Measurements from ENCODE around the gene NNAT.
"Not testable (repeated sequence)": the region's sequence is repeated elsewhere in the genome, so short reads cannot be mapped to it uniquely, and the experiment has no call there.

NNAT gene

DNA sequence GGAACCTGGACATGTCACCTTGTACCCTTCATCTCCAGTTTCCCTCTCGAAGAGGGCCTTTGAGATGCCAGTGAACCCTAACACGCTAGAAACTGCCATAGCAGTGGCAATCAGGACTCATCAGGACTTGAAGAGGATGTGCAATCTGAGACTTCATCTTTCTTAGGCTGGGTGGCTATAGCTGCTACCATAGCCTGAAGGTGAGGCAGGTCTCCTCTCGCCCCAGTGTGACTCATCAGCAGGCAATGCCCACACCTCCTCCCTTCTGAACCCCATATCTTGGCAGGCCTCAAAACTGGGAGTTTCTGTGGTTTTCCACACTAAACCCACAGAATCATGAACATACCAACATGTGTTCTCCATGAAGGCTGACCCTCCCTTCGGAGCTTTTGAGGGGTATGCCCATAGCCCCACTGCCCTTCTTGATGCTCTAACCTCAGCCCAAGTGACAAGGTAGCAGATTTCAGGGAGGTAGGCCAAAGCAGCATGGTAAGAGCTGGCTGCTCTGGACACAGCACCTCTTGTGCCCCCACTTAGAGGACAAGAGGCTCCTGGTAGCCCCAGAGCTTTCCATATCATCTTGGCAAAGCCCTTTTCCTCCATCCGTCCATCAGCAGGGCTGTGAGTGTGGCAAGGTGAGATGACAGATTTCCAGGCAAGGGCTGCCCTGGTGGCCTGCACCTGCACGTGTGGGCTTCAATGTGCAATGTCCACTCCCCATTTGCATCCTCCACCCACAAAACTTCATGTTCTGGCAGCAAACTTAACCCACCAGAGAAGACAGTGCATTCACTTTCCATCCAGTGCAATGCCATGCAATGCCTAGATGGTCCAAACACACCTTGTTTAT is 4.0 kb downstream of the NNAT start:
- no peak for DNase-seq

GRCh38 chr20:37525810-37526209 is 4.8 kb downstream of the NNAT start:
- DNase-seq = no peak

- no peak for DNase-seq
Measured at GRCh38 chr20:37526238-37526838, 5.3 kb downstream of the NNAT start.

DNA sequence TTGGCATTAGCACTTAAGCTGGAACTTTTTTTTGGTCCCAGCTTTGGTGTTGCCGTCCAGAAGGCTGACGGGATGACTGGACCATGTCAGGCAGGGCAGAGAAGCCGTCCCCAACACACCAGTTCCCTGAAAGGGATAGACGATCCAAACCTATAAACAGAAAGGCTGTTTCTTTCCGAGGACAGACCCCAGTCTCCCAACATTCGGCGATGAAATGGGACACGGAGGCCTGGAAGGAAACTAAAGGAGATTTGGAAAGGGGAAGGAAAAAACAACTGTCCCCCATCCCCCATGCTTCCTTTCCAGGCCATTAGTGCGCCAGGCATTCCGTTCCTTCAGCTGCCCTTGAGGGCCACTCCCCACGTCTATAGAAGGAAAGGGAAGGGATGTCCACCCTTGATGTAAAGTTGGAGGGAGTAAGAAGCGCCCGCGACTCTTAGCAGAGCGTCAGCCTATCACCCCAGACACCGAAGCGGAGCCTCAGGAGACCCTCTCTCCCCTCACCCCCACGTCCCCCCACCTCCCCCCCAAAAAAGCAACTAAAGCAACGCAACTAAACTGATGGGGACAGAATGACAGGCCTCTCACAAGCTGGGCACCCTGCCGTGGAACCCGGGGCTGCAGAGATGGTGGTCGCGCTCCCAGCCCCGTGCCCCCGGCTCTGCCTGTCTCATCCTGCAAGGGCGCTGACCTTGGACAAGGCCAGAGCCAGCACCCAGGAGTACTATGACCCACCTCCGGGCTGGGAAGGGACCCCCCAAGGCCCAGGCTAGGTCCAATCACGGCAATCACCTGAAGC is 6.0 kb downstream of the NNAT start:
- DNase-seq = no peak

DNA sequence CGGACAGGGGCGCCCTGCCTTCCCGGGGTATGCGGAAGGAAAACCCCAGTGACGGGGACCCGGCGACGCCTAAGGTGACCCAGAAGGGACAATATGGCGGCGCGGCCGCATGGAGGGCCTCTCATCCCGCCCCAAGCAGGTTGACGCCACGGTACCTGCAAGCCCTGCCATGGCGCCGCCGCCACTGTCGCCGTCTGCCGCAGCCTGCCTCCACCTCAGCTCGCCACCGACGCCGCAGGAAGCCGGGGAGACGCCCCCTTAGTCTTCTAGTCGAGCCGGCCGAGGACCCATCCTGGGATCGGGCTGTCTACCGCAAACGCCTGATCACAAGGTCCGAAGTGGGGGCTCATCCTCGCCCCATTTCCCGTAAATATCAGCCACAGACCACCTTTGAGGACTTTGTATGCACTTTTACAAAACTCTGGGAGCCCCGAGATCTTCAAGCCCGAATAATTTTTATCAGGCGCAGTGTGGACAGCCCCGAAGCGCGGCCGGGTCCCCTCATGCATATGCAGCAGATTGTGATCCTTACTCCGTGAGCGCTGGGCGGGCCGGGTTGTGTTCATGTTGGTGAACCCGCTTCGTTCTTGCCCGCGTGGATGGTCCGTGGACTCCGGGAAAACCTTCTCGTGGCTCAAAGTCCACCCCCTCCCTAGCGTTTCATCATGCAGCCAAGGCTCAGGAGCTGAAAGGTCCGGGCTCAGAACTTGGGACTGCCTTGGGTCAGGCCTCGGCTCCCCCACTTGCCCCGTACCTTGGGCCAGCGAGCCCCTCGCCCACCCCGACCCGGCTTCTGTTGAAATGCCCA is 6.8 kb downstream of the NNAT start, which contains the start of gene BLCAP:
Gene BLCAP, minus strand, starts transcription at position 239 of the 808 bp plus-strand sequence. CDS start 8,702 bp downstream, outside the sequence.
- DNase-seq = peak; percentile 94

DNA sequence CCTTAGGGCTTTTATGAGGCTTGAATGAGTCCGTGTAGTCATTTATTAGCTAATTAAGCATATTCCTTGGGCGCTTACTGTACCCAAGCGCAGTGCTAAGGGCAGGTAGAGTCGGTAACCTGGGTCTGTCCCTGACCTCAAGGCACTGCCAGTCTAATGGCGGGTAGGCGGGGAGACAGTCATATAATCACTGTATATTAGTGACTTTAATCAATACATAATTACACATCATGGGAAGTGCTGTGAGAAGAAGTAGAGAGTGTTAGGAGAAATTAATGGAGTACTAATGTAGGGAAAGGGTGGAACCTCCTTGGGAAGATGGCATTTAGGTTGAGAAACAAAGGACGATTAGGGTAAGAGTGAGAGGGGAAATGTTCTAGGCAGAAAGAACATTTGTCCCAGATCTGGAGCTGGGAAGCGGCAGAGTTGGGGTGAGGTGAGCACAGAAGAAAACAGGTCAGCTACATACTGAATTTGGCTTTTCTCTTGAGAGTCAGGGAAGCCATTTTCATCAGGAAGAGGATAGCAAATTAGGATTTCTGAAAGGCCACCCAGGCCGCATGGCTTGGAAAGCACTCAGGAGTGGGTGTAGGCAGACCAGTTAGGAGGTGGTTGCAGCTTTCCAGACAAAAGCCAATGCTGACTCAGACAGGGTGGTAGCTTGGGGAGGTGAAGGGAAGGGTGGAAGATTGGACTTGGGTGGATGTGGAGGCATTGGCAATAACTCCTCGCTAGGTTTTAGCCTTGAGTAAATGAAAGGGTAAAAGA is 7.6 kb downstream of the NNAT start:
- DNase-seq = no peak

- DNase-seq = no peak
Measured at GRCh38 chr20:37529214-37529967, 8.3 kb downstream of the NNAT start.

GRCh38 chr20:37529968-37530600 is 9.0 kb downstream of the NNAT start:
- no peak for DNase-seq

DNA sequence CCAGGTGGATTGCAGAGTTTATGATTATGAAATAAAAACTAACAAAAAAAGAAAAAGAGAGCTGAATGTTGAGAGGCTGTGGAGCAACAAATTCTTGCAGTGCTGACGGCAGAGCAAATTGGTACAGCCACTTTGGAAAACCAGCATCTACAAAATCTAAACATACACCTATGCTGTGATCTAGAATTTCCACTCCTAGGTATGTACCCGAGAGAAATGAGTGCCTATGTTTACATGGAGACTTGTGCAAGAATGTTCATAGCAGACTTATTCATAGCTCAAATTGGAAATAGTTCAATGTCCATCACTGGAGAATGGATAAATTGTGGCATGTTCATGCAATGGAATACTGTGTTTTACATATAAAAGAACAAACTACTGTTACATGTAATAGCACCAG is 9.6 kb downstream of the NNAT start:
- no peak for DNase-seq

- no peak for DNase-seq
Measured at GRCh38 chr20:37531856-37532255, 10.8 kb downstream of the NNAT start.

DNA sequence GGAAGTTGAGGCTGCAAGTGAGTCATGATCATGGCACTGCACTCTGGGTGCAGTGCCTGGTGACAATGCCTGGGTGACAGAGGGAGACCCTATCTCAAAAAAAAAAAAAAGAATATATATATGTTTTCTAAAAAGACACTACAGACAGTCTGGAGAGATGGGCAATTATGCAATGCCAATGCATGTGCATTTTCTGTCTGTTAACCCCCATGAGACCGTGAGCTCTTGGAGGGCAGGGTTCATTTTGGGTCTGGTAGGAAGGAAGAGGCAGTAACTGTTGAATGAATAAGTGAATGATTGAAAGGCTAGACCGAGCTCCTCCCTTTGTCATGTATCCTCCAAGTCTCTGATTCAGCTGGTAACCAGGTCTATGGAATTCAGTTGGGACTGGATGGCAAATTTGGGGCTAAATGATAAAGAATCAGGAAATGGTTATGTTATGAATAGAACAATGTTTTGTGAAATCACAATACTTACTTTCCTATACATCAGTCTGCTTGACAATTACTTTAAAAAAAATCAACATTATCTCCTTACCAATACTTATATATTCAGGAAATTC is 12.2 kb downstream of the NNAT start:
- no peak for DNase-seq

DNA sequence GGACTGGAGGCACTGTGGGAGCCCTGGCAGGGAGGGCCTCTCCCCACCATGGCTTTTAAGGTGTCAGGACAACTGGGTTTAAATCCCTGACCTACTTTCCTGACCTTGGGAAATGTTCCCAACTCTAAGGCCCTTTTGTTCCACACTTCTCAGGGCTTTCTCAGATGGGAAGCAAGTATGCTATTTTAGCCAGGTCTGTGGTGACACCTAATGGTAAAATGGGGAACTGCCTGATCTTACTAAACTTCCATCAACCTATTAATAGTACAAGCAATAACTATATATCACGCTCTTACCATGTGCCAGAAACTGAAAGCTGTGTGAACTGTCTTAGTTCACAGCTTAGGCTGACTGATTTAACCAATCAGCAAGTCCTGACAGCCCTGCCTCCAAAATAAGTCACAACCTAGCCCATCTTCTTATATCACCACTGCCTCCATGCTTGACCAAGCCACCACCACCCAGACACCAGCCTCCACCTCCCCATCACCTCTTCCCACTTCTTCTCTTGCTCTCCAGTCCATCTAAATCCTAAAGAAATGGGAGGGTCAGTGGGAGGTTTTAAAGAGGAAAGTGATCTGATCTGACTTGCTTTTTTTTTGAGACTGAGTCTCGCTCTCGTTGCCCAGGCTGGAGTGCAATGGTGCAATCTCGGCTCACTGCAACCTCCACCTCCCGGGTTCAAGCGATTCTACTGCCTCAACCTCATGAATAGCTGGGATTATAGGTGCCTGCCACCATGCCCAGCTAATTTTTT is 13.5 kb downstream of the NNAT start:
- peak; percentile 82 for DNase-seq

DNA sequence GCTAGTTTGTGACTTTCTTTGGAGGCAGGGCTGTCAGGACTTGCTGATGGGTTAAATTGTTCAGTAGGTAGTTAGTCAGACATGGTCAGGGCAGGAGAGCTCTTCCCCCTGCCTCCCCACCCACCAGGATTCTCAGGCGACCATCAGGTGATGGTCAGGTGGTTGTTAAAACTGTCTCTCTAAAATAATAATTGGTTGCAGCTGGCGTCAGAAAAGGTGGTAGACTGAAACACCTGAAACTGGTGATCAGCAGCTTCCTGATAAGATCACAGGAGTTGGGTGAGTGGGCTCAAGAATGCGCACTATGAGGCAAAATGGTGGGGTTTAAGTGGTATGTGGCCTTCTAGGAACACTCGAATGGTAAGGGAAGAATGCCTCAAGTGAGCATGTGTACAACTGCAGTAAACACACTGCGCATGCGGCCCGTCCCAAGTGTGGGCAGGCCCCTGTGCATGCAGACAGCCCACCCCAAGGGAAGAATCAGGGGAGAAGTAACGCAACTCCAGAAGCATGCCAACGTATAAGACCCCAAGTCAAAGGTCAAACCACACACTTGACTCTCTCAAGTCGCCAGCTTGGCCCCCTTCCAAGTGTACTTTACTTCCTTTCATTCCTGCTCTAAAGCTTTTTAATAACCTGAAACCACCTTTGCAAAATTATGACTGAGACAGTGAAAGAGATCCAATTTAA is 14.5 kb downstream of the NNAT start:
- no peak for DNase-seq

DNA sequence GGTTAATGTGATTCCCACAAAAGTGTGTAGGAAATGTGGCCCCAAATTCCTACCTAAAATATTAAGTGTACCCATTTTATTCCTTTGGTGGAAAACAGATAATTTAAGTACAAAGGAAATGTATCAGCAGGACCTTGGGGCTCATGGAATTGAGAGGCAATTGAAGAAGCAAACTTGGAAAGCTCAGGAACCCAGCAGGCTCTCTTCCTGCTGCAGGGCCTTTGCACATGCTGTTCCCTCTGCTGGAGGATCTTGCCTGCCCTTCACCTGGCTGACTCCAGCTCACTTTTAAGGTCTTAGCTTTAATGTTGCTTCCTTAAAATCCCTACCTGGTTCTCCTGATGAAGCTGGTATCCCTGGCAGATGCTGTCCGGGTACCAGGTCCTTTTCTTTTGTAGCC is 16.5 kb downstream of the NNAT start:
- no peak for DNase-seq

- DNase-seq = no peak
Measured at GRCh38 chr20:37538003-37538402, 17.0 kb downstream of the NNAT start.

DNA sequence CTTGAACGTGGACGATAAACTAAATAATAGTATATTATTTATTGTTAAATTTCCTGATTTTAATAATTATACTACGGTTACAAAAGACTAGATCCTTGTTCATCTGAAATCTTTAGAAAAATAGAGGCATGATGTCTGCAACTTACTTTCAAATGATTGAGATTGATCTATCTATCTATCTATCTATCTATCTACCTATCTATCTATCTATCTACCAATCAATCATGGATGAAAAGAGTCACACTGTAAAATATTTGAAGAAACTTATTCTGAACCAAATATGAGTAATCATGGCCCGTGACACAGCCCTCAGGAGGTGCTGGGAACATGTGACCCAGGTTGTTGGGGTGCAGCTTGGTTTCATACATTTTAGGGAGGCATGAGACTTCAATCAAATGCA is 18.4 kb downstream of the NNAT start:
- DNase-seq = no peak

DNA sequence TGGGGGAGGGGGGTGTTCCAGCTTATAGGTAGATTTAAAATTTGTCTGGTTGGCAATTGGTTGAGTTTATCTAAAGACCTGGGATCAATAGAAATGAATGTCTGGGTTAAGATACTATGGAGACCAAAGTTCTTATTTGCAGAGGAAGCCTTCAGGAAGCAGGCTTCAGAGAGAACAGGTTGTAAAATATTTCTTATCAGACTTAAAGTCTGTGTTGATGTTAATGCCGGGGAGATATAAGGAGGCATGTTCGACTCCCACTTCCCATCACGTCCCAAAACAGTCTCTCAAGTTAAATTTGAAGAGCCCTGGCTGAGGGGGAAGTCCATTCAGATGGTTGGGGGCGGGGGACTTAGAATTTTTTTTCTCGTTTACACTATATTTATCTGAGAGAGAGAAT is 19.0 kb downstream of the NNAT start:
- no peak for DNase-seq

GRCh38 chr20:37540838-37541237 is 19.8 kb downstream of the NNAT start:
- not testable (repeated sequence) for DNase-seq

DNA sequence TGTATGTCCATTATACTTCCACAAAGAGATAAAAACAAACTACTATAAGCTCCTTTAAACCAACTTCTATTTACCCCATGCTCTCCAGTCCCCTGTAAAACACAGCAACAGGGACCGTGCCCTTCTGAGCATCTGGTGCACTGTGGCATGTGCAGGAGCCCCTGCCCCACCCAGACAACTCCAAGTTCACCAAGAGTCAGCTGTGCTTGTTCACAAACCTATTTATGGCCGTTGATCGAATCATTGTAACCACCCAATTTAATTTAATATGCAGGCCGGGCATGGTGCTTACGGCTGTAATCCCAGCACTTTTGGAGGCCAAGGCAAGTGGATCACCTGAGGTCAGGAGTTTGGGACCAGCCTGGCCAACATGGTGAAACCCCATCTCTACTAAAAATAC is 20.3 kb downstream of the NNAT start:
- no peak for DNase-seq

Data from CD4-positive, alpha-beta T cell treated with Interleukin-17A for 1 hour (primary cell).